HepG2 (cell line): ENCODE results near the gene SLC35B1. TPM values are rescaled to one million over a fixed set of nuclear protein-coding genes. Genes with fewer than 3 reads are reported as not detected.

Experiments used
- CERS6 ChIP-seq: sonication (generic); formaldehyde crosslinking; IDR thresholded peaks from 2 replicates; pipeline ENCODE4 v1.5.0; 2020; ENCODE audit warnings: missing genetic modification reagents
- CHCHD3 ChIP-seq: sonication (generic); formaldehyde crosslinking; IDR thresholded peaks from 2 replicates; pipeline ENCODE4 v1.8.0; 2022; ENCODE audit warnings: mild to moderate bottlenecking, missing genetic modification reagents, moderate library complexity
- CHD4 ChIP-seq: fragments of 200-600 bp; sonication (generic); IDR thresholded peaks from 2 replicates; pipeline ENCODE4 v1.7.0; 2017; ENCODE audit warnings: mild to moderate bottlenecking, low read length, borderline replicate concordance
- FOXJ3 ChIP-seq: sonication (generic); formaldehyde crosslinking; IDR thresholded peaks from 2 replicates; pipeline ENCODE4 v1.4.0; 2020; ENCODE audit warnings: missing genetic modification reagents, mild to moderate bottlenecking, borderline replicate concordance
- HNF4G ChIP-seq, 2 experiments: sonication (generic) in 1 of 2; formaldehyde crosslinking in 1 of 2; IDR thresholded peaks; 2 replicates each; pipeline versions ENCODE4 v1.4.0 to v1.6.1; 2011 to 2020; ENCODE audit warnings: borderline replicate concordance in 2 of 2, low read depth in 2 of 2, mild to moderate bottlenecking in 2 of 2, low read length in 1 of 2, missing genetic modification reagents in 1 of 2, moderate library complexity in 1 of 2
- HOMEZ ChIP-seq: IDR thresholded peaks from 2 replicates; pipeline ENCODE4 v1.6.1; 2016; ENCODE audit warnings: low read depth
- JDP2 ChIP-seq: sonication (generic); formaldehyde crosslinking; IDR thresholded peaks from 2 replicates; pipeline ENCODE4 v1.8.1; 2022; ENCODE audit warnings: missing genetic modification reagents, borderline replicate concordance
- KDM4B ChIP-seq: sonication (generic); formaldehyde crosslinking; IDR thresholded peaks from 2 replicates; pipeline ENCODE4 v1.4.0; 2020; ENCODE audit warnings: missing genetic modification reagents
- MLX ChIP-seq: IDR thresholded peaks from 2 replicates; pipeline ENCODE4 v1.6.1; 2016
- SAP130 ChIP-seq: IDR thresholded peaks from 2 replicates; pipeline ENCODE4 v1.6.1; 2016; ENCODE audit warnings: low read depth
- SRSF4 ChIP-seq: fragments of 200-400 bp; formaldehyde crosslinking; IDR thresholded peaks from one replicate; pipeline ENCODE4 v1.6.1; 2018; ENCODE audit warnings: mild to moderate bottlenecking, low read depth, low read length, moderate library complexity; ENCODE audit not compliant: poor library complexity, severe bottlenecking
- TAF1 ChIP-seq: sonication (generic); formaldehyde crosslinking; IDR thresholded peaks from 2 replicates; pipeline ENCODE4 v1.4.0; 2020; ENCODE audit warnings: missing genetic modification reagents
- TSC22D2 ChIP-seq: sonication (generic); formaldehyde crosslinking; IDR thresholded peaks from 2 replicates; pipeline ENCODE4 v1.5.1; 2020; ENCODE audit warnings: missing genetic modification reagents, mild to moderate bottlenecking, borderline replicate concordance
- ZMAT3 ChIP-seq: sonication (generic); formaldehyde crosslinking; conservative IDR thresholded peaks from 2 replicates; pipeline ENCODE4 v1.7.0; 2021; ENCODE audit warnings: missing genetic modification reagents
- ZMYM3 ChIP-seq: sonication (generic); formaldehyde crosslinking; IDR thresholded peaks from 2 replicates; pipeline ENCODE4 v1.5.1; 2020; ENCODE audit warnings: mild to moderate bottlenecking, missing genetic modification reagents
- ZNF562 ChIP-seq: sonication (generic); formaldehyde crosslinking; IDR thresholded peaks from 2 replicates; pipeline ENCODE4 v1.8.0; 2022; ENCODE audit warnings: missing genetic modification reagents, borderline replicate concordance
- ZNF746 ChIP-seq: sonication (generic); formaldehyde crosslinking; IDR thresholded peaks from 2 replicates; pipeline ENCODE4 v1.8.0; 2022; ENCODE audit warnings: mild to moderate bottlenecking, missing genetic modification reagents
- ZNF781 ChIP-seq: sonication (generic); formaldehyde crosslinking; IDR thresholded peaks from 2 replicates; pipeline ENCODE4 v1.5.1; 2020; ENCODE audit warnings: borderline replicate concordance, mild to moderate bottlenecking, missing genetic modification reagents; ENCODE audit errors: not compliant biosample characterization
- ZNF841 ChIP-seq: sonication (generic); formaldehyde crosslinking; IDR thresholded peaks from 2 replicates; pipeline ENCODE4 v1.8.1; 2023; ENCODE audit warnings: missing genetic modification reagents, borderline replicate concordance
- ZNF850 ChIP-seq: sonication (generic); formaldehyde crosslinking; conservative IDR thresholded peaks from 2 replicates; pipeline ENCODE4 v1.9.0; 2021; ENCODE audit warnings: mild to moderate bottlenecking, missing genetic modification reagents
- polyA plus RNA-seq, 8 experiments: library from polyadenylated mRNA; depleted of rRNA in 3 of 8; stranded (reverse) in 7 of 8; unstranded in 1 of 8; fragments of >200 nt; fragmentation: Illumina TruSeq in 4 of 8; extraction: Trizol in 4 of 8; gene quantifications; 2 replicates each; pipeline versions ENCODE4 v1.2.1 to v1.2.3, GENCODE V29; 2011 to 2016; ENCODE audit warnings: low read depth in 4 of 8, missing spikeins in 1 of 8, mixed read lengths in 1 of 8; ENCODE audit not compliant: insufficient read depth in 1 of 8
- total RNA-seq, 5 experiments: library from RNA; depleted of rRNA; stranded (reverse); fragments of >200 nt; fragmentation: Illumina TruSeq; extraction: Trizol; gene quantifications; 2 replicates each; pipeline ENCODE4 v1.2.3, GENCODE V29; 2016; ENCODE audit warnings: low read depth in 1 of 5
- TF ChIP-seq, protein P1 (sequence below): sonication (generic); formaldehyde crosslinking; IDR thresholded peaks from 2 replicates; pipeline ENCODE4 v1.4.0; 2020; ENCODE audit warnings: missing genetic modification reagents, borderline replicate concordance
- TF ChIP-seq, protein P2 (sequence below): sonication (generic); formaldehyde crosslinking; IDR thresholded peaks from 2 replicates; pipeline ENCODE4 v1.4.0; 2020; ENCODE audit warnings: mild to moderate bottlenecking, missing genetic modification reagents

Gene SLC35B1
- total and polyA plus RNA-seq, 2 of the 13 experiments (the other 11 are each of a cell fraction or from before 2014, with no cell fraction given) = 99.6 to 113 TPM

- TF ChIP-seq CHCHD3 (CRISPR knock-in tag) = no peak
- TF ChIP-seq SRSF4 = no peak
- no peak for TF ChIP-seq MLX (CRISPR knock-in tag)
- TF ChIP-seq ZMAT3 = no peak
- TF ChIP-seq FOXJ3 = peak; percentile 59; the same call in 1 of the 2 replicates
- TF ChIP-seq, protein P1, sequence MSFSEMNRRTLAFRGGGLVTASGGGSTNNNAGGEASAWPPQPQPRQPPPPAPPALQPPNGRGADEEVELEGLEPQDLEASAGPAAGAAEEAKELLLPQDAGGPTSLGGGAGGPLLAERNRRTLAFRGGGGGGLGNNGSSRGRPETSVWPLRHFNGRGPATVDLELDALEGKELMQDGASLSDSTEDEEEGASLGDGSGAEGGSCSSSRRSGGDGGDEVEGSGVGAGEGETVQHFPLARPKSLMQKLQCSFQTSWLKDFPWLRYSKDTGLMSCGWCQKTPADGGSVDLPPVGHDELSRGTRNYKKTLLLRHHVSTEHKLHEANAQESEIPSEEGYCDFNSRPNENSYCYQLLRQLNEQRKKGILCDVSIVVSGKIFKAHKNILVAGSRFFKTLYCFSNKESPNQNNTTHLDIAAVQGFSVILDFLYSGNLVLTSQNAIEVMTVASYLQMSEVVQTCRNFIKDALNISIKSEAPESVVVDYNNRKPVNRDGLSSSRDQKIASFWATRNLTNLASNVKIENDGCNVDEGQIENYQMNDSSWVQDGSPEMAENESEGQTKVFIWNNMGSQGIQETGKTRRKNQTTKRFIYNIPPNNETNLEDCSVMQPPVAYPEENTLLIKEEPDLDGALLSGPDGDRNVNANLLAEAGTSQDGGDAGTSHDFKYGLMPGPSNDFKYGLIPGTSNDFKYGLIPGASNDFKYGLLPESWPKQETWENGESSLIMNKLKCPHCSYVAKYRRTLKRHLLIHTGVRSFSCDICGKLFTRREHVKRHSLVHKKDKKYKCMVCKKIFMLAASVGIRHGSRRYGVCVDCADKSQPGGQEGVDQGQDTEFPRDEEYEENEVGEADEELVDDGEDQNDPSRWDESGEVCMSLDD (CRISPR knock-in tag) = no peak
- no peak for TF ChIP-seq ZNF850
- peak; percentile 25; the same call in 1 of the 2 replicates for TF ChIP-seq SAP130 (CRISPR knock-in tag)
- no peak for TF ChIP-seq KDM4B
- TF ChIP-seq ZNF746 (CRISPR knock-in tag) = no peak
- peak; percentile 27; the same call in 1 of the 2 replicates for TF ChIP-seq CHD4
- no peak for TF ChIP-seq ZNF841
- TF ChIP-seq, protein P2, sequence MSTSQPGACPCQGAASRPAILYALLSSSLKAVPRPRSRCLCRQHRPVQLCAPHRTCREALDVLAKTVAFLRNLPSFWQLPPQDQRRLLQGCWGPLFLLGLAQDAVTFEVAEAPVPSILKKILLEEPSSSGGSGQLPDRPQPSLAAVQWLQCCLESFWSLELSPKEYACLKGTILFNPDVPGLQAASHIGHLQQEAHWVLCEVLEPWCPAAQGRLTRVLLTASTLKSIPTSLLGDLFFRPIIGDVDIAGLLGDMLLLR (CRISPR knock-in tag) = no peak
- no peak for TF ChIP-seq TSC22D2
- TF ChIP-seq JDP2 (CRISPR knock-in tag) = no peak
- no peak for TF ChIP-seq CERS6
- TF ChIP-seq ZMYM3 = peak; percentile 71; the same call in 1 of the 2 replicates
- TF ChIP-seq ZNF781 (CRISPR knock-in tag) = no peak
- no peak for TF ChIP-seq ZNF562 (CRISPR knock-in tag)
- TF ChIP-seq HNF4G (IDR thresholded peaks at IDR 0.05; ENCODE audit: borderline replicate concordance, low read depth, low read length) = peak; percentile 75; the same call in 1 of the 2 replicates
- no peak for TF ChIP-seq HNF4G (CRISPR knock-in tag; IDR thresholded peaks at IDR 0.05; ENCODE audit: borderline replicate concordance, low read depth)
- no peak for TF ChIP-seq TAF1 (CRISPR knock-in tag)
- 0 out of 2 replicates have a peak, but pooled peaks have one; percentile 27 for TF ChIP-seq HOMEZ
Observed at GRCh38 chr17:49734515-49735490, 27.0 kb upstream of the SLC35B1 start (continued).
